Transverse colon (tissue), 4 donors: ENCODE measurements around the gene UNCX. TPM values are rescaled to one million over a fixed set of nuclear protein-coding genes. Genes with fewer than 3 reads are reported as not detected.

Source experiments
- DNase-seq: peaks from one replicate; pipeline ENCODE4 v3.0.0-alpha.2; 2019
- H3K27ac ChIP-seq, 4 donors: fragments of 200-600 bp; sonication (generic); 2 replicates each; pipeline ENCODE4 v1.5.1; 2016 to 2018; ENCODE audit warnings: inconsistent platforms in 4 of 4
- H3K27me3 ChIP-seq: fragments of 200-600 bp; sonication (generic); 2 replicates; pipeline ENCODE4 v1.5.1; 2017; ENCODE audit warnings: inconsistent platforms
- H3K36me3 ChIP-seq, 4 donors: fragments of 200-600 bp; sonication (generic); 2 replicates each; pipeline ENCODE4 v1.5.1; 2017 to 2019; ENCODE audit warnings: inconsistent platforms in 4 of 4
- H3K4me1 ChIP-seq, 4 donors: fragments of 200-600 bp; sonication (generic); 2 replicates each; pipeline ENCODE4 v1.5.1; 2017 to 2020; ENCODE audit warnings: inconsistent platforms in 4 of 4
- H3K4me3 ChIP-seq, 4 donors: fragments of 200-600 bp; sonication (generic); 1 replicate in 1 of 4; 2 replicates in 3 of 4; pipeline versions ENCODE4 v1.5.1 to v1.6.1; 2017 to 2019; ENCODE audit warnings: inconsistent platforms in 4 of 4
- H3K9me3 ChIP-seq, 2 donors: fragments of 200-600 bp; sonication (generic); 2 replicates each; pipeline ENCODE4 v1.5.1; 2017 to 2019; ENCODE audit warnings: inconsistent platforms in 2 of 2
- CTCF ChIP-seq, 5 experiments: fragments of 200-600 bp in 3 of 5; fragments of 450-650 bp in 2 of 5; sonication (generic) in 3 of 5; IDR thresholded peaks; 1 replicate in 2 of 5; 2 replicates in 3 of 5; pipeline ENCODE4 v1.5.1; 2016 to 2017; ENCODE audit warnings: antibody characterized with exemption in 5 of 5, inconsistent platforms in 3 of 5, mild to moderate bottlenecking in 2 of 5, moderate library complexity in 1 of 5
- EP300 ChIP-seq: sonication (generic); formaldehyde crosslinking; IDR thresholded peaks from one replicate; pipeline ENCODE4 v1.6.1; 2017; ENCODE audit warnings: antibody characterized with exemption, low read depth
- POLR2A ChIP-seq: fragments of 450-650 bp; IDR thresholded peaks from one replicate; pipeline ENCODE4 v1.6.1; 2016; ENCODE audit warnings: antibody characterized with exemption, mild to moderate bottlenecking, moderate library complexity
- POLR2AphosphoS5 ChIP-seq, 3 donors: sonication (generic); formaldehyde crosslinking; IDR thresholded peaks; one replicate each; pipeline ENCODE4 v1.6.1; 2016; ENCODE audit warnings: antibody characterized with exemption in 3 of 3
- WGBS, 2 donors: methylation state at CpG; one replicate each; pipeline ENCODE4 v1.1.5; 2018; ENCODE audit warnings: low coverage in 1 of 2; 5-methylcytosine and 5-hydroxymethylcytosine counted together
- in situ Hi-C, 4 donors: fragments of 200-750 bp; cut with MboI; loops; one replicate each; pipeline versions ENCODE4 v1.15.0 to v1.15.1; 2017; ENCODE audit warnings: low sequenced_read_pairs in 3 of 4, low pct_ligation_motif_present in 1 of 4, low pct_unique_long_range_greater_than_20kb in 1 of 4
- intact Hi-C: fragments of 100-400 bp; cut with DNase I; formaldehyde crosslinking; loops from one replicate; pipeline ENCODE4 v1.15.1; 2023; ENCODE audit warnings: low total_unique reads
- total RNA-seq, 4 donors: library from RNA; depleted of rRNA; stranded (reverse); fragments of >200 nt; gene quantifications; one replicate each; pipeline ENCODE4 v1.1.0, GENCODE V29; 2016

UNCX gene
- total RNA-seq, 4 donors from 2014 or later = not detected

GRCh38 chr7:1227071-1227804 is 5.4 kb upstream of the UNCX start:
- peaks cover 0 to 12% (median 8%) of the 10 kb centered on the region in 4 donors for H3K4me1 ChIP-seq
- TF ChIP-seq POLR2A (no peak), CTCF (IDR thresholded peaks at IDR 0.05) (no peak), EP300 (no peak), POLR2AphosphoS5 (IDR thresholded peaks at IDR 0.05) (no peak)
- peaks cover 99% of the 10 kb centered on the region for H3K27me3 ChIP-seq
- no peak overlapping the region for H3K4me3 ChIP-seq
- 17 to 45% methylated on average over 2 to 23 of the region's 25 CpGs for WGBS, 2 donors
- H3K27ac ChIP-seq = no peak overlapping the region
- DNase-seq = no peak
- H3K9me3 ChIP-seq = no peaks in the 10 kb centered on the region
- intact Hi-C loops (no loop called here), in situ Hi-C loops (no loop called here)
- H3K36me3 ChIP-seq = no peaks in the 10 kb centered on the region

- peaks cover 100% of the 10 kb centered on the region for H3K27me3 ChIP-seq
- no peak overlapping the region for H3K4me3 ChIP-seq
- no peaks in the 10 kb centered on the region for H3K9me3 ChIP-seq
- peaks cover 0 to 12% (median 8%) of the 10 kb centered on the region in 4 donors for H3K4me1 ChIP-seq
- intact Hi-C loops (no loop called here), in situ Hi-C loops (no loop called here)
- no peak for TF ChIP-seq EP300
- no peak for TF ChIP-seq POLR2A
- no peak for TF ChIP-seq POLR2AphosphoS5 (IDR thresholded peaks at IDR 0.05)
- no peak for TF ChIP-seq CTCF (IDR thresholded peaks at IDR 0.05)
- no peak for DNase-seq
- no peaks in the 10 kb centered on the region for H3K36me3 ChIP-seq
- 8 to 16% methylated on average over 11 to 13 of the region's 13 CpGs for WGBS, 2 donors
- H3K27ac ChIP-seq = no peak overlapping the region
These were observed 4.7 kb upstream of the UNCX start for GRCh38 chr7:1227814-1228544.

GRCh38 chr7:1228545-1229201 is 4.0 kb upstream of the UNCX start:
- 11 to 15% methylated on average over 9 to 17 of the region's 17 CpGs for WGBS, 2 donors
- H3K27me3 ChIP-seq = peaks cover 100% of the 10 kb centered on the region
- no peak for DNase-seq
- no peaks in the 10 kb centered on the region for H3K9me3 ChIP-seq
- TF ChIP-seq POLR2AphosphoS5 (IDR thresholded peaks at IDR 0.05) (no peak), CTCF (IDR thresholded peaks at IDR 0.05) (no peak), EP300 (no peak), POLR2A (no peak)
- intact Hi-C loops (no loop called here), in situ Hi-C loops (no loop called here)
- H3K4me1 ChIP-seq = peaks cover 0 to 12% (median 8%) of the 10 kb centered on the region in 4 donors
- H3K27ac ChIP-seq = no peak overlapping the region
- H3K36me3 ChIP-seq = no peaks in the 10 kb centered on the region
- H3K4me3 ChIP-seq = no peak overlapping the region

- no peak overlapping the region for H3K27ac ChIP-seq
- H3K4me1 ChIP-seq = peaks cover 0 to 9% (median 5%) of the 10 kb centered on the region in 4 donors
- intact Hi-C loops (no loop called here), in situ Hi-C loops (no loop called here)
- no peak for TF ChIP-seq POLR2A
- TF ChIP-seq POLR2AphosphoS5 (IDR thresholded peaks at IDR 0.05) = no peak
- no peak for TF ChIP-seq EP300
- TF ChIP-seq CTCF (IDR thresholded peaks at IDR 0.05) = no peak
- peaks cover 100% of the 10 kb centered on the region for H3K27me3 ChIP-seq
- 24 to 29% methylated on average over 6 to 23 of the region's 64 CpGs for WGBS, 2 donors
- no peak overlapping the region for H3K4me3 ChIP-seq
- no peaks in the 10 kb centered on the region for H3K9me3 ChIP-seq
- DNase-seq = no peak
- H3K36me3 ChIP-seq = no peaks in the 10 kb centered on the region
These were observed 3.3 kb upstream of the UNCX start for GRCh38 chr7:1229202-1229947.
